ENCODE results near the gene TIMM50.

- TF ChIP-seq EZH2 (IDR thresholded peaks at IDR 0.05; ENCODE audit: borderline replicate concordance, insufficient read depth, low read length, poor library complexity, severe bottlenecking) (no peak), MXI1 (conservative IDR thresholded peaks at IDR 0.05; ENCODE audit: poor library complexity, severe bottlenecking) (no peak), RAD21 (conservative IDR thresholded peaks at IDR 0.05) (no peak), EP300 (conservative IDR thresholded peaks at IDR 0.05; ENCODE audit: poor library complexity, severe bottlenecking) (no peak), POLR2AphosphoS5 (IDR thresholded peaks at IDR 0.05) (no peak), CTCF (IDR thresholded peaks at IDR 0.05; ENCODE audit: poor library complexity, severe bottlenecking) (no peak)
Observed at GRCh38 chr19:39518975-39519374, 38.3 kb downstream of the TIMM50 start.

All from neural cell (in vitro differentiated cells).